Measurements from ENCODE around the gene MAGOH.
A peak's percentile ranks its signal among the peaks of the same experiment; 100 is the strongest.
"Not testable (repeated sequence)": the region's sequence is repeated elsewhere in the genome, so short reads cannot be mapped to it uniquely, and the experiment has no call there.

Gene MAGOH

DNA sequence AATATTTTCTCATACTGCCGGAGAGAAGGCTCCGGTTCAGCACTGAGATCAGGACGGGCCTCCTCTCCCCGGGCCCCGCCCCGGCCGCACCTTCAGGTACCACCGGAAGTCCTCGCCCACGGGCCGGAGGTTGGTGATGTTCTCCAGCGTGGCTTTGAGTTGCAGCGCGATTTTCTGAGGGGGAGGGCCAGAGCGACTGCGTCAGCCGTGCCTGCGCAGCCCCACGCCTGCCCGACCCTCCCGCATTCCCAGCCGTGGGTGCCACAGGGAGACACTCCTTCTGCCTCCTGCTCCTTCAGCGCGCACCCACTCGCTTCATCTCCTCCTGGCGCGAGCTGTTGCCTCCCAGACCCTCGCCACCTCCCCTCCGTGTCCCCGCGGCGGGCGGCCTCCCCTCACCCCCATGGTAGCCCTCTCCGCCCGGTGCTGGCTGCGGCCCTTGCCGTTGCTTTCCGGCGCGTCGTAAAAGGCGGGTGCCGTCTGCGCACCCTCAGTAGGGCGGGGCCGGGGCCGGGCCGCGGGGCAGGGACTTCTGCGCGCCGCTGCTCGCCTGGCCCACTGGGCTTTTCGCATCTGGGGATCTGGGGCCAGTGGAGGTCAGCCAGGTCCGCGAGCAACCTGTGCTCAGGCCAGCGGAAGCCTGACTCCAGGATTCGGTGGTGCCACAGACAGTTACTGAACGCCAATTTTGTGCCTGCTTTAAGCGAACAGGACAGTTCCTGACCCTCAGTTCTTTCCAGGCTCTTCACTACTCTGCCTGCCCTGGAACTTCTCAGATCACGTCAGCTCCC is 18.0 kb downstream of the MAGOH start, which contains the start of gene CZIB:
Gene CZIB, minus strand, starts transcription at position 464 of the 791 bp plus-strand sequence. Its CDS starts 59 bp downstream, at position 405.
- peak; percentile 91 for DNase-seq (ENCODE audit: low spot score)

DNA sequence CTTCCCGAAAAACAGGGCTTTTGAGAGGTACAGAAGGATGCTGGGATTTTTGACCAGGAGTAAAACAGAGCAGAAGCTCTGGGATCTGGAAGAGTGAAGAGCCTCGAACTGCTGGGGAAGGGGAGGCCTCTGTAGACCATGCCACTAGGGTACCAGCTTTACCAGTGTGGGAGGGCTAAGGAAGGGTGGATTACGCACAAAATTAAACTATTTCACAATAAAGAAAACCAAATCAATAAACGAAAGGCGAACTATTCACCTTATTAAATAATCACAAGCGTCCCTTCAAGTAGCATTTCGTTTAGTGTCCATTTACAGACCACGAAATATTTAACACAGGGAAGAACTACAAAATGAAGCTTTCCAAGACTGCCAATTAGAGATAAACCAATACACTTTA is 18.6 kb downstream of the MAGOH start:
- DNase-seq (ENCODE audit: low spot score): no peak

DNA sequence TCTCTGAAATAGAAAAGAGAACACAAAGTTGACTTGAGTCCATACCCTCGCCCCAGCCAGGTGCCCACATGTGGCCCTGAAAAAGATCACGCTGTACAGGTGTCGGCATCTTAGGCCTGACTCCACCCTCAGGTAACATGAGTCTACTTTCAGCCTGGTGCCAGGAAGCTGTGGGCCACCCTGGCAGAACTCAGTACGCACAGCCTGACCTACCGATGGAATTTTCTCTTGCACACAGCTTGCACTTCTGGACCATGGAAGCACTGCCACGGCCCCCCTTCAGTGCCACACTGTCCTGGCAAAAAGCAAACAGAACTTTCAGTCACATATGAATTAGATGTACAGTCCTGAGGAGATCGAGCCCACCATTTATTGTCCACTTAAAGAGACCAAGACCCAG is 20.1 kb downstream of the MAGOH start:
- no peak for DNase-seq (ENCODE audit: low spot score)

DNA sequence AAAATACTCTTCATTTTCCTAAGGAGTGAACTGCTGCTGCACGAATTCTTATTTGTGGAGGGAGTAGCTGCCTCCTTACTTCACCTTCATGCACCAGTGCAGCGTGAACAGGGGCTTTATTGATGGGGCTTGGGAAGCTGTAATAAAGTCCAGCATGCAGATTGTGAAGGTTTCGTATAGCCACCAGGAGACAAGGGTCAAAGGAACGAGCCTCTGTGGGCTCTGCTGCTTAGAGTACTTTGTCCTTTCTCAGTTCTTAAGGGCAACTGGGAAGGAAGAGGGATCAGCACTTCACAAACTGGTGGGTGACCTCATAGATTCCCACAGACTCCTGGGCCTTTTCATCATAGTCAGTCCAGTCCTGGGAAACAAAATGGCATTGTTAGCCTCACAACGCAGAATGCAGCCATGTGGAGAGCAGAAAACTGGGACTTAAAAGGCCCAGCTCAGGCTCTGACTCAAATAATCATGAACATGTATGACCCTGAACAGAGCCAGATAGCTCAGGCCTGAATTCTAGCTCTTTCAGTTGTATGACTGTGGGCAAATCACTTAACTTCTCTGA is 23.9 kb downstream of the MAGOH start:
- DNase-seq (ENCODE audit: low spot score): no peak

DNA sequence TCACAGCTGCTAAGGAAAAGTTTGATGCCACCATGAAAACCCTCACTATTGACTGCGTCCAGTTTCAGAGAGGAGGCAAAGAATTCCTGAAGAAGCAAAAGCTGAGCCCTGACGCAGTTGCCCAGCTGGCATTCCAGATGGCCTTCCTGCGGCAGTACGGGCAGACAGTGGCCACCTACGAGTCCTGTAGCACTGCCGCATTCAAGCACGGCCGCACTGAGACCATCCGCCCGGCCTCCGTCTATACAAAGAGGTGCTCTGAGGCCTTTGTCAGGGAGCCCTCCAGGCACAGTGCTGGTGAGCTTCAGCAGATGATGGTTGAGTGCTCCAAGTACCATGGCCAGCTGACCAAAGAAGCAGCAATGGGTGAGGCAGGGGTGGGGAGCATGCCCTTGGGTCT is 27.4 kb downstream of the MAGOH start:
- DNase-seq (ENCODE audit: low spot score): no peak

DNA sequence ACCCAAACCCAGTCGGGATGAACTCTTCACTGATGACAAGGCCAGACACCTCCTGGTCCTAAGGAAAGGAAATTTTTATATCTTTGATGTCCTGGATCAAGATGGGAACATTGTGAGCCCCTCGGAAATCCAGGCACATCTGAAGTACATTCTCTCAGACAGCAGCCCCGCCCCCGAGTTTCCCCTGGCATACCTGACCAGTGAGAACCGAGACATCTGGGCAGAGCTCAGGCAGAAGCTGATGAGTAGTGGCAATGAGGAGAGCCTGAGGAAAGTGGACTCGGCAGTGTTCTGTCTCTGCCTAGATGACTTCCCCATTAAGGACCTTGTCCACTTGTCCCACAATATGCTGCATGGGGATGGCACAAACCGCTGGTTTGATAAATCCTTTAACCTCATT is 28.0 kb downstream of the MAGOH start:
- no peak for DNase-seq (ENCODE audit: low spot score)

DNA sequence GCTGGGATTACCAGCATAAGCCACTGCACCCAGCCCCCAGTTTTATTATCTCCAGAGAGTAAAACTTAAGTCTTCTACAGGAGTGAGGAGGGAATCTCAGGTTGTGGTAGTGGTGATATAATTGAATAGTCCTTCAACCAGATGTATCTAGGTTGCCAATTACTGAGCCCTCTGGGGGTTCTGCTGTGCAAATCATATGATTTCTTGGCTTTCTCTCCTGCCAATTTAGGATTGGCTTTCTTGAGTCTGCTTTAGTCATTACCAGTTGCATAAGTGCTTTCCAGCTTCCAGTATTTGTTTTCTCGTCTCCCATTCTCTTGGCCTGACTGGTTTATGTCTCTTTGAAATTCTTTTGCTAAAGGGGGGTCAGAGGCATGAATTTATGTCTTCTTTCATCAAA is 30.6 kb downstream of the MAGOH start:
- DNase-seq (ENCODE audit: low spot score): no peak

DNA sequence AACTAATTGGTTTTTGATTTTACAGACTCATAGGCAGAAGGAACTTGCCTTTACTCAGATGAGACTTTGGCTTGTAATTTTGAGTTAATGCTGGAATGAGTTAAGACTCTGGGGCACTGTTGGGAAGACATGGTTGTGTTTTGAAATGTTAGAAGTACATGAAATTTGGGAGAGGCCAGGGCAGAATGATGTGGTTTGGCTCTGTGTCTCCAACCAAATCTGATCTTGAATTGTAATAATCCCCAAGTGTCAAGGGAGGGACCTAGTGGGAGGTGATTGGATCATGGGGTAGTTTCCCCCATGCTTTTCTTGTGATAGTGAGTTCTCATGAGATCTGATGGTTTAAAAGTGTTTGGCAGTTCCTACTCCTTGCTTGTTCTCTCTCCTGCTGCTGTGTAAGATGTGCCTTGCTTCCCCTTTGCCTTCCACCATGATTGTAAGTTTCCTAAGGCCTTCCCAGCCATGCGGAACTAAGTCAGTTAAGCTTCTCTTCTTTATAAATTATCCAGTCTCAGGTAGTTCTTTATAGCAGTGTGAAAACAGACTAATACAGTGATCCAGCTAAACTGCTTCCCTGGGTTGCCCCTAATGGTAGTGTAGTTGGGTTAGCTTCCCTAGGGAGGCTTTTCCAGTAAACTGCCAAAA is 31.5 kb downstream of the MAGOH start:
- no peak for DNase-seq (ENCODE audit: low spot score)

DNA sequence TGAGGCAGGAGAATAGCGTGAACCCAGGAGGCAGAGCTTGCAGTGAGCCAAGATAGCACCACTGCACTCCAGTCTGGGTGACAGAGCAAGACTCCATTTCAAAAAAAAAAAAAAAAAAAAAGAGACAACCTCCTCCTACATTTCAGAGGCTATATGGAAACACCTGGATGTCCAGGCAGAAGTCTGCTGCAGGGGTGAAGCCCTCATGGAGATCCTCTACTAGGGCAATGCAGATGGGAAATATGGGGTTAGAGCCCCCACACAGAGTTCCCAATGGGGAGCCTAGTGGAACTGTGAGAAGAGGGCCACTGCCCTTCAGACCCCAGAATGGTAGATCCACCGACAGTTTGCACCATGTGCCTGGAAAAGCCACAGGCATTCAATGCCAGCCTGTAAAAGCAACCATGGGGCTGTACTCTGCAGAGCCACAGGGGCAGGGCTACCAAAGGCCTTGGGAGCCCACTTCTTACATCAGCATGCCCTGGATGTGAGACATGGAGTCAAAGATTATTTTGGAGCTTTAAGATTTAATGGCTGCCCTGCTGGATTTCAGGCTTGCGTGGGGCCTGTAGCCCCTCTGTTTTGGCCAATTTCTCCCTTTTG is 32.1 kb downstream of the MAGOH start:
- DNase-seq (ENCODE audit: low spot score): not testable (repeated sequence)

DNA sequence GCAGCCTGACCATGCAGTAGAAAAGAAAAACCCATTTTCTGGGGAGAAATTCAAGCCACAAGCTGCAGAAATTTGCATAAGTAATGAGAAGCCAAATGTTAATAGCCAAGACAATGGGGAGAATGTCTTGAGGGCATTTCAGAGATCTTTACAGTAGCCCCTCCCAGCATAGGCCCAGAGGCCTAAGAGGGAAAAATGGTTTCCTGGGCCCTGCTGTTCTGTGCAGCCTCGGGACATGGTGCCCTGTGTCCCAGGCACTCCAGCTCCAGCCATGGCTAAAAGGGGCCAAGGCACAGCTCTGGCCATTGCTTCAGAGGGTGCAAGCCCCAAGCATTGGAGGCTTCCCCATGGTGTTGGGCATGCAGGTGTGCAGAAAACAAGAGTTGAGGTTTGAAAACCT is 32.8 kb downstream of the MAGOH start:
- DNase-seq (ENCODE audit: low spot score): not testable (repeated sequence)

DNA sequence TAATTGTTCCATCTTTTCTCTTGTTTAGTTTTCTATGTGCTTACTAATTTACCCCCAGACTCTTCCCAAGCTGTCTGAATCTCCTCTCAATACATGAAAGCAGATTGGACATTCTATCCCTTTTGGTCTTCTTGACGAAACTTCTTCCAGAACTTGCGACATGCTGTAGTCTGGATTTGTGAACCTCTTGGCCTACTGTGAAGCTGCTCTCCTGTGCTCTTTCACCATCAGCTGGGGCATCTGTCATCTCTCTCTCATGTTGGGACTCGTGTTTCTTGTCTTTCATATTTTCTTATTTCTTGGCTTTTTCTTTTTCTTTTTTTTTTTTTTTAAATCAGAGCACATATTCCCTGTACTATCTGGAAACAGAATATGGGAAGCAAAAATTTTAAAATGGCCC is 34.9 kb downstream of the MAGOH start:
- no peak for DNase-seq (ENCODE audit: low spot score)

DNA sequence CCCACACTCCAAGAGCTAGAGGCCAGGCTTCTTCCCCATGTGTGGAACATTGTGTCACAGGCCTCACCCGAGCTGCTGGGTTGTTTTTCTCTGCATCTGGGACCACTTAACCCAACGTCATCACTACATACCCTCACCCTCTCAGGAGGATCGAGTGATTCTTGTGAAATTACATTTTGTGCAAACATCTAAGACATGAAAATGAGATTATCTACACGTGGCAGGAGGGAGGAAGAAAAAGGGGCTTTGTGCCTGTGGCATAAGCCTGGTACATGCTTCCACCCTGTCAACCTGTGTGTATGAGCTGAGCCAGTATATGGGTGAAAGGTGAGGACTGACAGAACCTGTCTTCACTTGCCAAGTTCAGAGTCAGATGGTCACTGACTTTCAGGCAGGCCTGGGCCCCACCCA is 40.1 kb downstream of the MAGOH start:
- DNase-seq (ENCODE audit: low spot score): no peak

DNA sequence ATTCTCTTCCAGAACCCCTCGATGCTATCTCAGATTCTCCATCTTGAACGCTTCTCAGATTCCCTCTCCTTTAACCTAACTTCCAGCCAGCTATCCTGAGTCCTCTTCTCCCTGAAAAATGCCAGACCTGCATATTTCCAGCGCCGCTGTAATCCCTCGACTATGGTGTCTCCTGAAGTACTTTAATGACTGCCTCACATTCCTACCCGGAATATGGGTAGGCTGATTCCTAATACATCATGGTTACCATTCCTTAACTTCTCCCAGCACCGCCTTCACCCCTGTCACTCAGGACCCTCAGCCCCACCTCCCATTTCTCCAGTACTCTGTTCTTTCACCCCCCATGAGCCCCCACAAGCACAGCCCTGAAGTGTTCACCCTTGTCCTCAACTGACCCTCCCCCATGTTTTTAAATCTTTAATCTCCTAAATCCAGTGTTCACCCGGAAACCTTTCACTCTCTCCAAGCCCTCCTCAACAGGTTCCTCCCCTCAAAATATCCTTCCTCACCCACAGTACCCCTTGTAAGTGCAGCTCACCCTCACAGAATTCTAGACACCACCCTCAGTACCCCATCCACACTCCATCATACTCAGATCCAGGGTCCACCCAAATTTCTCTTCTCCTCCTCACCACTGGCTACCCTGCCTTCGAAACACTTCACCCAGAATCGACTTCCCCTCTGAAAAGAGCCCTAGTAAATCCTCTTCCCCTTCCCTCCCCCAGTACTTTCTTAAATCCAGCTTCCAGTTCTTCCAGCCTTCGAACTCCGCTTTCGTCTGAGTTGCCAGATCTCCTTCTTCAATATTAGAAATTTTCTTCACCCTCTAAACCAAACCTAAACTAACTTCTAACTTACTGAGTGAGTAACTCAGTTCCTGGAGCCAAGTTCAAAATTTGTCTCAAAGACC is 40.8 kb downstream of the MAGOH start:
- no peak for DNase-seq (ENCODE audit: low spot score)

DNA sequence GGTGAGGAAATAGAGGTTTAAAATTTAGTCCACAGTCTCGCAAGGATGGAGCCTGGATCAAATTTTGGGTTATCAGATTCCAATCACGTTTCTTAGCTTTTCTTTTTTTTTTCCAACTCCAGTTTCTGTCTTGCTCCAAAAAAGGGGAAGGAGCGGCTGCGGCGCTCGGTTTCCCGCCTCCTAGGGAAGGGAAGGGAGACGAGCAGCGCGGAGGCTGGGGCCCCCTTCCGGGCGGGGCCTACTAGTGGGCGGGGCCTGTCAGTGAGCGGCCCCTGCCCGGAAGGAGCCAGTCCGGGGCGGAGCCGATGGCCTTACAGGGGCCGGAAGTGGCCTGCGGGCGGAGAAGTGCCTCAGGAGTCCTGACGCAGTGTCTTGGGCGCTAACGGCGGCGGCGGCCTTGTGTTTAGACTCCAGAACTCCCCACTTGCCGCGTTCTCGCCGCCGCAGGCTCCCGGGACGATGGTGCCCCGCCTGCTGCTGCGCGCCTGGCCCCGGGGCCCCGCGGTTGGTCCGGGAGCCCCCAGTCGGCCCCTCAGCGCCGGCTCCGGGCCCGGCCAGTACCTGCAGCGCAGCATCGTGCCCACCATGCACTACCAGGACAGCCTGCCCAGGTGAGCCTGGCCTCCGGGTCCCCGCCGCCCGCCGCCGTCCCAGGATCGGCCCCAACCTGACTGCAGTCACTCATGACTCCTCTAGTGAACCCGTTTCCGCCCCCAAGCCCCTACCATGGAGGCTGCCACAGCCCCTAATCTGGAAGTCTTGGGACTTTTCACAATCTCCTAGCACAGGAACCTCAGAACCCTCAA is 41.6 kb downstream of the MAGOH start, which contains the start of gene CPT2:
Gene CPT2, plus strand, starts transcription at position 340 of the 806 bp plus-strand sequence. Its CDS starts 120 bp downstream, at position 460.
- DNase-seq (ENCODE audit: low spot score): peak; percentile 93

DNA sequence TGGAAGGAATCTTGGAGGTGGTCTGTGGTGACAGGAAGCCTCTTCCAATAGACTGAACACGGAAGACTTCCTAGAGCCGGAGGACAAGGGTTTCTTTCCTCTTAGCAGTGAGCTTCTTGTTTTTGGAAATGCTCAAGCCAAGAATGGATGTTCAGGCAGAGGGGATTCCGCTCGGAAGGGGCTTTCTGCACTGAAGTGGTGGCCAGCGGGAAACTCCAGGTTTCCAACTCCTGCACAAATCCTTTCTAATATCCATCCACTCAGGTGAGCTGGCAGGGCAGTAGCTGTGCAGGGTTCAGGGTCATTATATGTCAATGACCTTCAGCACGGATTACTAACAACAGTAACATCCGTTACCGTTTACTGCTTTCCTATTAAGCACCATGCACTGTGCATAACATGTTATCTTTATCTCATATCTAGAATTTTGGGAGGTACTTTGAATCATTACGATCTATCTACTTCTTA is 42.3 kb downstream of the MAGOH start:
- DNase-seq (ENCODE audit: low spot score): no peak

DNA sequence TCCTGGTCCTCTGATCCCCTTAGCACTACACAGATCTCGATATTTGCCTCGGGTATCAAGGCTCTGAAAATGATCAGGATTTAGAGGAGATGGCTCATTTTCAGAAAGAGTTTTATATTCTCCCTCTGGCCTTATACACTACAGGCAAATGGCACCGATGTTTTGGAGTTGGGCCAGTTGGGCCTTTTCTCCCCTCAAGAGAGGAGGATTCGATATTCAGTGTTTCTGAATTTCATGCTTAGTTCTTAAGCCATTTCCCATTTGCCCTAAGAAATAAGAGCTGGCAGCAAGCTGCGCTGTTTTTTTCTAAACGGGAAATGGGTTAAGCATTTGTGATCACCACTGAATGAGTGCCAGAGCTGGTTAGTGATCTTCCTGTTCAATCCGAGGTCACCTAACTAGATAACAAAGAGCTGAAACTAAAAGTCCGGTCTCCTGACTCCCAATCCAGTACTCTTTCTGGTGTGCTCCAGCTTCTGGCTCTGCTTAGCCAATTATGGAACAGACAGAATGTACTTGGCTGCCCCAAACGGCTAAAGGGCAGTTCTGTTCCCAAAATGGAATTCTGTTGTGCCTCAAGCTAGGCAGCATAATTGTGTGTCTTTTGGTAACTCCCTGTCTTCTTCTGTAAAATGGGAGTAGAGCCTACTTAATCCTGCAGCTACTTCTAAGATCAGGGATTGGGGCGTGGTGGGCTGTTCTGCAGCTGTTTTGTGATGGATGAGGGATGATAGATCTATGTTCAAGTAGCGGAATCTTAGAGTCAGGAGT is 42.9 kb downstream of the MAGOH start:
- DNase-seq (ENCODE audit: low spot score): no peak

DNA sequence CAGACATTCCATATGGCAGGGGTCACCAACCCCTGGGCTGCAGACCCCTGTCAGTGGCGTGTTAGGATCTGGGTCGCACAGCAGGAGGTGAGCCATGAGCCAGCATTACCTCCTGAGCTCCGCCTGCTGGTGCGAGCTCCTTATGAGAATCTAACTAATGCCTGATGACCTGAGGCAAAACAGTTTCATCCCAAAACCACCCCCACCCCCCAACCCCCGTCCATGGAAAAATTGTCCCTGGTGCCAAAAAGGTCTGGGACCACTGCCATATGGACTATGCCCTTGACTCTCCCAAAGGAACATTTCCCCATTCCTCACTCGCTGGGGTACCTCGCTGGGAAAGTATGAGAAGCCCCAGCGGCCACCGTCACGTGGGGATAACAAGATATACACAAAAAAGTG is 48.1 kb downstream of the MAGOH start:
- DNase-seq (ENCODE audit: low spot score): no peak

DNA sequence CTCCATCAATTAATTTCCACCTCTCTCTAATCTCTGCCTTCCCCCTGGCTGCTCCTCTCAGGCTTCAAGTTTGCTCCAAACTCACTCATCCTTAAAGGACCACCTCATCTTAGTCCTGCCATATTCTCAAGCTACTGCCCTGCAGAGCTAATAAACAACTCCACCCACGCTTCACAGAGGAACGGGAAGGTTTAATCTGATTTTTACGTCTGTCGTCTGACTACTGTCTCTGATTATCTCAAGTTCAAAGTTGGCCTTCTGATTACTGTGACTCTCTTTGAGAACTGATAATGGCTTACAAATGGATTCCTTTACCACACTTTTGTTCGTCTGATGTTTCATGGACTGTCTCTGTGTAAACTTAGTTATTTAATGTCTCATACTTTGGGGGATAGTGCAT is 49.3 kb downstream of the MAGOH start:
- no peak for DNase-seq (ENCODE audit: low spot score)

DNA sequence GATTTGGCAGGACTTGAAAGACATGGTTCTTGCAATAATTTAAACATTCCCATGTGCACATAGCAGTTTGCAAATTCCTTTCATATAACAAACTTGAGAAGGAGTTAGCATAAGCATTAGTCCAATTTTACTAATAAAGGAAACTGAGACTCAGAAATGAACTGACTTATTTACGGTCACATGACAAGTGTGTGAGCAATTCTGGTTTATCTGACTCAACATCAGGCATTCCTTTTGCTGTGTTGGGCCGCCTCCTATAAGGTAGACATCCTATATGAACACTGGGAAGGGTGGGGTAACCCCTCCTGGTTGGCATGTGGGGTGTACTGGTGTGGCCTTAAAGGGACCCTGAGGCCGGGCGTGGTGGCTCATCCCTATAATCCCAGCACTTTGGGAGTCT is 50.2 kb downstream of the MAGOH start:
- DNase-seq (ENCODE audit: low spot score): no peak

DNA sequence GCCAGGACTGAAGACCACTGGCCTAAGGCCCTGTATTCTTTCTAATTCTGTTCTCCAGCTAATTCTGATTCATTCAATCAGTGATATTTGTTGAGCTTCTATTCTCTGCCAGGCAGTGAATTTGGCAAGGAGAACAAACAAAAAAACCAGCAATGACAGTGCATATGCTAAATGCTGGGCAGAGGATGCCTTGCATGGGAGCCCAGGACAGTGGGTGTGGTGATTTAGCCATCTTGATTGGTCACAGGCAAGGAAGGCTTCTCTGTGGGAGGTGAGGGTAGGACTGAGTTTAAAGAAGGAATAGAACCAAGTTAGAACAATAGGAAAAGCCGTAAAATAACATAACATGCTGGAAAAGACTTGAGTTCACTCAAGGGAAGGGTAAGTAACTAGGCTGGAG is 50.9 kb downstream of the MAGOH start:
- no peak for DNase-seq (ENCODE audit: low spot score)

All from CD4-positive, alpha-beta T cell treated with Interleukin-6 at 100 ng/mL for 8 hours (primary cell).